OCI-LY7 (cell line): Measurements from ENCODE around the gene EXPH5. TPM values are rescaled to one million over a fixed set of nuclear protein-coding genes. Genes with fewer than 3 reads are reported as not detected.

Source experiments
- BruUV-seq: library from RNA; stranded (reverse); fragments of 400-500 nt; replicated peaks from 2 replicates; lab custom pipeline; 2021; lab: Mats Ljungman, UMichigan
- CTCF ChIA-PET: fragments of 300-600 bp; sonication (Branson Sonifier 250); formaldehyde crosslinking; loops from one replicate; lab custom pipeline; 2022; ENCODE audit warnings: antibody characterized with exemption; ENCODE audit not compliant: unreplicated experiment; lab: Charles Lee
- POLR2A ChIA-PET: fragments of 300-600 bp; sonication (Branson Sonifier 250); formaldehyde crosslinking; loops from one replicate; lab custom pipeline; 2022; ENCODE audit warnings: antibody characterized with exemption; lab: Charles Lee
- DNase-seq: peaks from one replicate; pipeline ENCODE4 v3.0.0-alpha.2; 2015; ENCODE audit warnings: low spot score
- H2AFZ ChIP-seq: fragments of 200-600 bp; sonication (generic), shearing (Covaris generic); 2 replicates; pipeline ENCODE4 v1.6.1; 2014; ENCODE audit warnings: mild to moderate bottlenecking, antibody characterized with exemption, low read length, moderate library complexity
- H3K27ac ChIP-seq: fragments of 200-600 bp; sonication (generic); 2 replicates; pipeline ENCODE4 v1.5.1; 2014; ENCODE audit warnings: mixed run types, low read depth, mild to moderate bottlenecking, moderate library complexity, low read length, inconsistent platforms; ENCODE audit not compliant: poor library complexity, severe bottlenecking
- H3K36me3 ChIP-seq: fragments of 200-600 bp; sonication (generic); 2 replicates; pipeline ENCODE4 v1.6.1; 2014; ENCODE audit warnings: mild to moderate bottlenecking, antibody characterized with exemption, low read length, moderate library complexity, mixed read lengths; ENCODE audit not compliant: insufficient read depth
- H3K4me1 ChIP-seq: fragments of 200-600 bp; sonication (generic); 2 replicates; pipeline ENCODE4 v1.5.1; 2014; ENCODE audit warnings: mild to moderate bottlenecking, low read length; ENCODE audit not compliant: insufficient read depth, poor library complexity, severe bottlenecking
- H3K4me2 ChIP-seq: fragments of 200-600 bp; sonication (generic); 2 replicates; pipeline ENCODE4 v1.6.1; 2014; ENCODE audit warnings: mild to moderate bottlenecking, low read length
- H3K4me3 ChIP-seq: fragments of 200-600 bp; sonication (generic); 2 replicates; pipeline ENCODE4 v1.5.1; 2014; ENCODE audit warnings: mild to moderate bottlenecking, low read depth, low read length; ENCODE audit not compliant: poor library complexity, severe bottlenecking
- H3K79me2 ChIP-seq: fragments of 200-600 bp; sonication (generic); 2 replicates; pipeline ENCODE4 v1.6.1; 2016; ENCODE audit warnings: low read depth, mild to moderate bottlenecking, low read length, moderate library complexity, mixed read lengths; ENCODE audit not compliant: insufficient read depth
- H3K9me2 ChIP-seq: fragments of 200-600 bp; sonication (generic); 2 replicates; pipeline ENCODE4 v1.6.1; 2016; ENCODE audit warnings: mild to moderate bottlenecking, low read length, mixed read lengths; ENCODE audit not compliant: insufficient read depth
- H3K9me3 ChIP-seq: fragments of 200-600 bp; sonication (generic); 2 replicates; pipeline ENCODE4 v1.6.1; 2014; ENCODE audit warnings: mild to moderate bottlenecking, mixed run types, low read length, mixed read lengths
- H4K20me1 ChIP-seq: fragments of 200-600 bp; sonication (generic); 2 replicates; pipeline ENCODE4 v1.6.1; 2014; ENCODE audit warnings: mild to moderate bottlenecking, antibody characterized with exemption, low read length, moderate library complexity, mixed read lengths; ENCODE audit not compliant: insufficient read depth
- EZH2phosphoT487 ChIP-seq: fragments of 200-600 bp; sonication (generic); IDR thresholded peaks from 2 replicates; pipeline ENCODE4 v1.6.1; 2018; ENCODE audit warnings: low read depth, borderline replicate concordance, mild to moderate bottlenecking, mixed run types, antibody characterized with exemption, low read length, moderate library complexity, mixed read lengths
- intact Hi-C: fragments of 100-400 bp; cut with micrococcal nuclease; formaldehyde crosslinking; loops from one replicate; pipeline ENCODE4 v1.10.0; 2022; ENCODE audit not compliant: unreplicated experiment
- total RNA-seq, 2 experiments: library from RNA; depleted of rRNA in 1 of 2; stranded (reverse); fragments of >200 nt in 1 of 2; shearing (Covaris generic) in 1 of 2; gene quantifications; 2 replicates each; pipeline ENCODE4 v1.2.3, GENCODE V29; 2014 to 2022
- TF ChIP-seq, protein P1 (sequence below): fragments of 200-600 bp; sonication (generic); conservative IDR thresholded peaks from 2 replicates; pipeline ENCODE4 v1.5.1; 2014; ENCODE audit warnings: mild to moderate bottlenecking, antibody characterized with exemption, low read length, moderate library complexity, mixed read lengths

EXPH5 gene
- total RNA-seq, 2 experiments from 2014 or later: not detected

DNA sequence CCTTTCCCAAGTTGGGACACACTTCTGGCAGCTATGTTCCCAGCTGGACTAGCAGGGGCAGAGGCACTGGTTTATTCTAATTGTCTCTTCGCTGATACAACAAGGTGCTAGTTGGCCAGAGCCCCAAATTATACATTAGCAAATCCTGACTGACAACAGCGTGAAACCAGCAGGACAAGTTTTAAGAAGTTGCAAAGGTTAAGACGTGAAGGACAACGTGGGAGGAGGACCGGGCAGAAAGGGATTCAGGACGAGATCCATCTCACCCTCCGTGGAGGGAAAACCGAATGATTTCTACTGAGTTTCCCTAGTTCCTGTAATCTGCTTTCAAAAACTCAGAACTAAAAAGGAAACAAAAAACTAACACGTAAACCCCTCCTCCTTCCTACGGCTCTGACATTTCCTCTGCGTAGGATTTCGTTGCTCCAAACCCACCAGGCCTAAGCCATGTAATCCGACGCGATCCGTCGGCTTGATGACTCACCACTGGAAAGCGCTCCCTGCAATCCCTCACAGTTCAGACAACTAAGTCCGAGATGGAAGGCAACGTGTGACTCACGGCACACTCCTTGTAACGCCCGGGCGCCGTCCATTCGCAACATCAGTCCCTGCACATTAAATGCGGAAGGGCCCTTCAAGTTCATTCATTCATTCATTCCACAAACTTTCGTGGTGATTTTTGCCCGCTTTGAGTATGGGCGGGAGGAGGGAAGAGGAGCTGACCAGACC, 96.1 kb downstream of the EXPH5 start:
- H3K4me3 ChIP-seq: no peak overlapping the region
- no peak overlapping the region for H2AFZ ChIP-seq
- peak overlapping the region; percentile 4; the same call in 1 of the 2 replicates for H3K4me2 ChIP-seq
- no peak for DNase-seq
- no peaks in the 10 kb centered on the region for H3K79me2 ChIP-seq
- intact Hi-C loops: no loop called here
- no peaks in the 10 kb centered on the region for H3K36me3 ChIP-seq
- no peaks in the 10 kb centered on the region for H3K4me1 ChIP-seq
- no peaks in the 10 kb centered on the region for H4K20me1 ChIP-seq
- no peak overlapping the region for H3K27ac ChIP-seq
- no TSS peak for BruUV-seq
- TF ChIP-seq, protein P1, sequence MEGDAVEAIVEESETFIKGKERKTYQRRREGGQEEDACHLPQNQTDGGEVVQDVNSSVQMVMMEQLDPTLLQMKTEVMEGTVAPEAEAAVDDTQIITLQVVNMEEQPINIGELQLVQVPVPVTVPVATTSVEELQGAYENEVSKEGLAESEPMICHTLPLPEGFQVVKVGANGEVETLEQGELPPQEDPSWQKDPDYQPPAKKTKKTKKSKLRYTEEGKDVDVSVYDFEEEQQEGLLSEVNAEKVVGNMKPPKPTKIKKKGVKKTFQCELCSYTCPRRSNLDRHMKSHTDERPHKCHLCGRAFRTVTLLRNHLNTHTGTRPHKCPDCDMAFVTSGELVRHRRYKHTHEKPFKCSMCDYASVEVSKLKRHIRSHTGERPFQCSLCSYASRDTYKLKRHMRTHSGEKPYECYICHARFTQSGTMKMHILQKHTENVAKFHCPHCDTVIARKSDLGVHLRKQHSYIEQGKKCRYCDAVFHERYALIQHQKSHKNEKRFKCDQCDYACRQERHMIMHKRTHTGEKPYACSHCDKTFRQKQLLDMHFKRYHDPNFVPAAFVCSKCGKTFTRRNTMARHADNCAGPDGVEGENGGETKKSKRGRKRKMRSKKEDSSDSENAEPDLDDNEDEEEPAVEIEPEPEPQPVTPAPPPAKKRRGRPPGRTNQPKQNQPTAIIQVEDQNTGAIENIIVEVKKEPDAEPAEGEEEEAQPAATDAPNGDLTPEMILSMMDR: no peak
- TF ChIP-seq EZH2phosphoT487: no peak
- no peaks in the 10 kb centered on the region for H3K9me3 ChIP-seq
- CTCF ChIA-PET: no interaction called here
- POLR2A ChIA-PET: no interaction called here
- no peaks in the 10 kb centered on the region for H3K9me2 ChIP-seq

DNA sequence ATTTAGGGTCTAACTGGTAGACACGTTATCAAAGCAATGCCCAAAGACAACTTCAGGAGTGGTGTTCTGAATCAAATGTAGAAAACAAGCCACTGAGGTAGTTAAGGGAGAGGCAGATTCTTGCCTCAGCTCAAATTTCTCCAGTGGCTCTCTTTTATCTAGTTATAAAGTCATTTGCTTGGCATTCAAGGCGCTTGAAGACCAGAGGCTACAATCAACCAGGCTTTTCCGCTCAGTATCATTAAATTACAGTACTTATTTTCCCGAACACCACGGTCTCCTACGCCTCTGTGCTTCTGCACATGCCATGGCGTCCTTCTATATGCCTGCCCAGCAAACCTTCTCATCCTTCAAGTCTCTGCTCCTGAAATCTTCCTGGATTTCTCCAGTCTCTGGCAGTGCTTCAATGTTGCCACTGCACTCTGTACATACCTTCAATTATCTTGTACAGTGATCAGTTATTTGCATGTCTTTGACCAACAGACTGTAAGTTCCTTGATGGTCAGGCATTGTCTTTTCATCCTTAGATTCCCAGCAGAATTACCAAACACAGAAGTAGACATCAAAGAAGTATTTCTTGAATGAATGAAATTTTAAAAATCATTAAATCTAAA, 96.8 kb downstream of the EXPH5 start:
- Histone ChIP-seq H3K4me1 (no peaks in the 10 kb centered on the region), H3K79me2 (no peaks in the 10 kb centered on the region), H3K9me3 (no peaks in the 10 kb centered on the region), H3K9me2 (no peaks in the 10 kb centered on the region), H2AFZ (no peak overlapping the region), H3K36me3 (no peaks in the 10 kb centered on the region), H3K4me2 (no peak overlapping the region), H3K27ac (no peak overlapping the region), H4K20me1 (no peaks in the 10 kb centered on the region), H3K4me3 (no peak overlapping the region)
- POLR2A ChIA-PET: no interaction called here
- CTCF ChIA-PET: no interaction called here
- TF ChIP-seq, protein P1: no peak
- TF ChIP-seq EZH2phosphoT487: no peak
- BruUV-seq: no TSS peak
- no peak for DNase-seq
- intact Hi-C loops: no loop called here

DNA sequence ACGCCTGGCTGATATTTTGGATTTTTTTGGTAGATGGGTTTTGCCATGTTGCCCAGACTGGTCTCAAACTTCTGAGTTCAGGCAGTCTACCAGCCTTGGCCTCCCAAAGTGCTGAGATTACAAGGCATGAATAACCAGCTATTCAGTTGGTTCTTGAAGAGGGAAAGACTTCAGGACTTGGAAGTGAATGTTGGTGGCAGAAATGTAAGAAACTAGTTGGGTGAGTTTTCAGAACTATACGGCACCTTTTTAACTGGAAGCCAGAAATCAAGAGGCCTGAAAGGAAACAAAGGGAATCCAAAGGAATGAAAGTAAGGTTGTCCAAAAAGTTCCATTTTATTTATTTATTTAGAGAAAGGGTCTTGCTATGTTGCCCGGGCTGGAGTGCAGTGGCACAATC, 98.2 kb downstream of the EXPH5 start:
- Histone ChIP-seq H3K36me3 (no peaks in the 10 kb centered on the region), H3K9me2 (no peaks in the 10 kb centered on the region), H3K27ac (no peak overlapping the region), H2AFZ (no peak overlapping the region), H3K79me2 (no peaks in the 10 kb centered on the region), H3K4me3 (no peak overlapping the region), H3K9me3 (no peaks in the 10 kb centered on the region), H3K4me1 (no peaks in the 10 kb centered on the region), H4K20me1 (no peaks in the 10 kb centered on the region), H3K4me2 (no peak overlapping the region)
- no TSS peak for BruUV-seq
- CTCF ChIA-PET: no interaction called here
- POLR2A ChIA-PET: no interaction called here
- TF ChIP-seq, protein P1: no peak
- TF ChIP-seq EZH2phosphoT487: no peak
- no peak for DNase-seq
- intact Hi-C loops: no loop called here
